T-helper 17 cell (primary cell): Measurements from ENCODE around the gene UPK3B. TPM values are rescaled to one million over a fixed set of nuclear protein-coding genes. Genes with fewer than 3 reads are reported as not detected.
A peak's percentile ranks its signal among the peaks of the same experiment; 100 is the strongest.
"Not testable (repeated sequence)": the region's sequence is repeated elsewhere in the genome, so short reads cannot be mapped to it uniquely, and the experiment has no call there.

Source experiments
- ATAC-seq: fragments of 150-1000 bp; cut with Tn5 transposase; 2 replicates; pipeline ENCODE4 v1.10.0; 2021; ENCODE audit warnings: mild to moderate bottlenecking, moderate library complexity
- DNase-seq, 3 donors: peaks; one replicate each; pipeline versions ENCODE4 v3.0.0 to v3.0.0-alpha.2; 2020 to 2021
- H3K9me3 ChIP-seq: one replicate; pipeline ENCODE4 v1.7.0; 2013; ENCODE audit warnings: low read length, mild to moderate bottlenecking; ENCODE audit not compliant: control insufficient read depth, poor library complexity, severe bottlenecking
- H3K27ac Mint-ChIP-seq: one replicate; pipeline ENCODE4 v1.8.0; 2022; ENCODE audit warnings: mild to moderate bottlenecking, moderate library complexity, mixed read lengths
- H3K27me3 Mint-ChIP-seq: one replicate; pipeline ENCODE4 v1.8.0; 2022; ENCODE audit warnings: mixed read lengths
- H3K36me3 Mint-ChIP-seq: one replicate; pipeline ENCODE4 v1.8.0; 2022; ENCODE audit warnings: low read depth, mixed read lengths
- H3K4me1 Mint-ChIP-seq: one replicate; pipeline ENCODE4 v1.8.0; 2022; ENCODE audit warnings: mild to moderate bottlenecking, mixed read lengths
- H3K4me3 Mint-ChIP-seq: one replicate; pipeline ENCODE4 v1.8.0; 2022; ENCODE audit warnings: mild to moderate bottlenecking, moderate library complexity, mixed read lengths
- total RNA-seq, 4 donors: library from RNA in 2 of 4; stranded (reverse) in 2 of 4; gene quantifications; one replicate each; pipeline ENCODE4 v1.2.3 and lab custom pipeline; 2022 to 2026

The UPK3B gene
- total RNA-seq = 1 to 10 TPM; 1.8 to 4.4 TPM
- 0.15 to 0.93 reads per million in 2 donors for total RNA-seq (lab: John Stamatoyannopoulos, UW)

- H3K9me3 ChIP-seq = no peaks in the 10 kb centered on the region
- Mint-ChIP-seq H3K4me1 (no peaks in the 10 kb centered on the region), H3K27ac (no peak within 1 kb of the TSS), H3K4me3 (no peak within 1 kb of the TSS), H3K36me3 (no peaks in the 10 kb centered on the region), H3K27me3 (no peaks in the 10 kb centered on the region)
- ATAC-seq (no peak), DNase-seq (no peak)
These were observed at the start of gene UPK3B for GRCh38 chr7:76509931-76510877. TSS of gene UPK3B (plus strand) at chr7:76510552. CDS start at chr7:76510653, 101 bp downstream.

GRCh38 chr7:76460767-76461166, 49.6 kb upstream of the UPK3B start:
- not testable (repeated sequence) for DNase-seq, H3K27me3 Mint-ChIP-seq, H3K27ac Mint-ChIP-seq, H3K4me3 Mint-ChIP-seq, H3K4me1 Mint-ChIP-seq, H3K9me3 ChIP-seq, ATAC-seq, H3K36me3 Mint-ChIP-seq

- DNase-seq = peak; percentile 21 to 42 (median 29)
- H3K4me1 Mint-ChIP-seq, H3K9me3 ChIP-seq, H3K27ac Mint-ChIP-seq, H3K27me3 Mint-ChIP-seq, H3K36me3 Mint-ChIP-seq: not testable (repeated sequence)
- H3K4me3 Mint-ChIP-seq = peak within 1 kb of the TSS; percentile 68
- ATAC-seq = peak; percentile 98
These were observed 48.8 kb upstream of the UPK3B start, which contains the start of gene DTX2 for GRCh38 chr7:76461464-76462101. TSS of gene DTX2 (plus strand) at chr7:76461709. CDS start at chr7:76480510, 18,801 bp downstream.

DNA sequence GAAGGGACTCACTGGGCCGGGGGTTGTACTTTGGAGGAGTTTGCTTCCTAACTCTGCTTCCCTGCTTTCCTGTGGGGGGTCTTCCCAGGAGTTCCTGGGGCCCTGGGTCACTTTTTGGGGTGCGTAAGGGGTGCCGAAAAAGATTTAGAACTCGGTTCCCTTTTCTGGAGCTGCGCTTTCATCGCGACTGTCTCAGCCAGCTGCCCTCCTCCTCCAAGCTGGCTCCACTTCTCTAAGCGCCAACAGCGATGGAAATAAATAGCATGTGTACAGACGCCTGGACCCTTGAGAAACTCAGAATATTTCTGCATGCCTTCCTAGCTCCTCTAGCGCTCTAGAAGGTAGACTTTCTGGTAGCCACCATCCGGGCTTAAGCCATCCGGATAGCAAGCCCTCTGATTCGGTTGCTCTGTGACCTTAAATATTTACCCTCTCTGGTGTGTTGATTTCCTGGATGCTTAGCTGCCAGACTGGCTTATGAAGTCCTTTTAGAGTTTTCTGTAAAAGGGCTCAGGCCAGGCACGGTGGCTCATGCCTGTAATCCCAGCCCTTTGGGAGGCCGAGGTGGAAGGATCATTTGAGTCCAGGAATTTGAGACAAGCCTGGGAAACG, 48.0 kb upstream of the UPK3B start:
- ATAC-seq, H3K27ac Mint-ChIP-seq, DNase-seq, H3K9me3 ChIP-seq, H3K4me1 Mint-ChIP-seq, H3K36me3 Mint-ChIP-seq, H3K27me3 Mint-ChIP-seq, H3K4me3 Mint-ChIP-seq: not testable (repeated sequence)

GRCh38 chr7:76464959-76465358, 45.4 kb upstream of the UPK3B start:
- not testable (repeated sequence) for ATAC-seq, H3K36me3 Mint-ChIP-seq, H3K4me3 Mint-ChIP-seq, DNase-seq, H3K27me3 Mint-ChIP-seq, H3K9me3 ChIP-seq, H3K27ac Mint-ChIP-seq, H3K4me1 Mint-ChIP-seq

DNA sequence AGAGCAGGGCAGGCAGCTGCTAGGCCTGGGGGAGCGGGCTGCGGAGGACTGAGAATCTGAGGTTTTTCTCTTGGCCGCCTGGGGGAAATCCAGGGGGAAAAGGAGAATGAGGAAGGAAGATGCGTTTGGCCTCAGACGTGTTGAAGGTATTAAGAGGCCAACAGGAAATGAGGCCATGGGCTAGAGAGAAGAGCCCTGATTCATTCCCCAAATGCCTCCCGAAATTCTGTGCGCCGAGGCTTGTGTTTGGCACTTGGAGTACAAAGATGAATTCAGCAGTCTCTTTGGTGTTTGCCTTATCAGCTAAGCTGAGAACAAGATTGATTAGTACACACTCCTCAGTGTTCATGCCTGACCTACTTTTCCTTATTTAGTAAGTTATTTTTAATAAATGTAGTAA, 44.4 kb upstream of the UPK3B start:
- H3K27me3 Mint-ChIP-seq, DNase-seq, H3K4me3 Mint-ChIP-seq, H3K36me3 Mint-ChIP-seq, ATAC-seq, H3K9me3 ChIP-seq, H3K27ac Mint-ChIP-seq, H3K4me1 Mint-ChIP-seq: not testable (repeated sequence)

GRCh38 chr7:76467743-76468404, 42.5 kb upstream of the UPK3B start:
- not testable (repeated sequence) for H3K9me3 ChIP-seq, DNase-seq, H3K27ac Mint-ChIP-seq, H3K4me3 Mint-ChIP-seq, H3K36me3 Mint-ChIP-seq, H3K27me3 Mint-ChIP-seq, ATAC-seq, H3K4me1 Mint-ChIP-seq

- H3K4me1 Mint-ChIP-seq = not testable (repeated sequence)
These were observed 38.7 kb upstream of the UPK3B start for GRCh38 chr7:76471556-76472221.

DNA sequence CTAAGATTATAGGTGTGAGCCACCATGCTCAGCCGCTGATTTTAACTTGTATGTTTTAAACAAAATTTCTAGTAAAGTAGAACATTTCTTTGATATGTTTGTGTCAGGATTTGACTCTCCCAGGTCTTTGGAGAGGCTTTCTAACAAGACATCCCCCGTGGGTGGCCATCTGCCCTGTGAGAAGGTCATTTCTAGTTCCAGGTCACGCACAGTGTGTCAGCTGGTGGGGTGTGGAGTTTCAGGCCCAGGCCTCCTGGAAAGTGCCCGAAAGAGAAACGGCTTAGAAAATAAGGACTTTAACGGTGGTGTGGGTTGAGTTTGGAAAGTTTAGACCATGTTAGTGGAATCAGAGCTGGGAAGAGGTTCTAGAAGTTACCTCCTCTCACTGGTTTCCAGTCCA, 37.3 kb upstream of the UPK3B start:
- H3K4me1 Mint-ChIP-seq, H3K36me3 Mint-ChIP-seq, H3K27ac Mint-ChIP-seq, H3K27me3 Mint-ChIP-seq, H3K4me3 Mint-ChIP-seq, H3K9me3 ChIP-seq, DNase-seq, ATAC-seq: not testable (repeated sequence)

More at GRCh38 chr7:76471556-76472221, 38.7 kb upstream of the UPK3B start:
- not testable (repeated sequence) for H3K4me3 Mint-ChIP-seq, ATAC-seq, H3K9me3 ChIP-seq, H3K27me3 Mint-ChIP-seq, H3K27ac Mint-ChIP-seq, DNase-seq, H3K36me3 Mint-ChIP-seq

GRCh38 chr7:76476280-76476679, 34.1 kb upstream of the UPK3B start:
- not testable (repeated sequence) for H3K27me3 Mint-ChIP-seq, ATAC-seq, H3K36me3 Mint-ChIP-seq, H3K9me3 ChIP-seq, H3K4me1 Mint-ChIP-seq, H3K4me3 Mint-ChIP-seq, H3K27ac Mint-ChIP-seq, DNase-seq

DNA sequence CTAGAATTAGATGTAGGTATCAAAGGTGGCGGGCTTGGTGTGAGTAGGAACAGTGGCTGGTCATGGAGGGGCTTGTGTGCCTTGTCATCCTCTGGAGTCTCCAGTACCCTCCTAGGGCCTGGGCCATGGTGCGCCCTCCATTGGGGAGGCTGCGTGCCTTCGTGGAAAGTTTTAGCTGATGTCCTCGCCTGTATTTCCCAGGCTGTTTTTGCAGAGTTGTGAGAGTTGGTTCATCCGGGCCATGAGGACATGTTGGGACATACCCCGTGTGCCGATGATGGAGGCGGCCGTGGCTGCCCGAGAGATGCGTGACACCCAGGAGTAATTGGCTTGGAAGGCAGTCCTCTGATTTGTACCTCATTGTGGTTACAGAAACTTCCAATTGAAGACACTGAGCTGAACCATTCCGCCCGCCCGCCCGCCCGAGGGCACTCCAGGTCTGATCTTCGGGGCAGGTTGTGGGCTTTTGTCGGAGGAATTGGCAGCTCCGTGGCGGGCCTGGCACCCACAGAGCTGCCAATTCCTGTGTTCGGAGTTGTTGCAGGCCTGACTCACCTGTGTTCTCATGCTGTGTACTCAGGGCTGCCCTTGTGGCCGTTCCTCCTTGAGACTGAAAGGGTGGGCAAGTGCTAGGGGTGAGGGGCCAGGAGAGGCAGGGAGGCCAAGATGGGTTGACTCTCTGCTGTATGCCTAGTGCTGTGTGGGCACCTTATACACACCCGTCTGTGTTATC, 33.4 kb upstream of the UPK3B start:
- ATAC-seq, H3K36me3 Mint-ChIP-seq, H3K4me1 Mint-ChIP-seq, H3K9me3 ChIP-seq, H3K27ac Mint-ChIP-seq, H3K27me3 Mint-ChIP-seq, DNase-seq, H3K4me3 Mint-ChIP-seq: not testable (repeated sequence)

- H3K27me3 Mint-ChIP-seq, H3K27ac Mint-ChIP-seq, H3K9me3 ChIP-seq, H3K4me1 Mint-ChIP-seq, DNase-seq, H3K36me3 Mint-ChIP-seq, H3K4me3 Mint-ChIP-seq, ATAC-seq: not testable (repeated sequence)
These were observed 30.7 kb upstream of the UPK3B start for GRCh38 chr7:76479628-76480027.
